C4-2B (cell line): ENCODE measurements around the gene CECR2.

Experiments used
- H3K27ac ChIP-seq: fragments of 450-650 bp; 2 replicates; pipeline ENCODE4 v1.5.1; 2017
- ZFX ChIP-seq: fragments of 450-650 bp; IDR thresholded peaks from 2 replicates; pipeline ENCODE4 v1.6.1; 2017
- TF ChIP-seq, protein P1 (sequence below): fragments of 450-650 bp; conservative IDR thresholded peaks from 2 replicates; pipeline ENCODE4 v1.5.1; 2017; ENCODE audit warnings: mild to moderate bottlenecking

Gene CECR2

DNA sequence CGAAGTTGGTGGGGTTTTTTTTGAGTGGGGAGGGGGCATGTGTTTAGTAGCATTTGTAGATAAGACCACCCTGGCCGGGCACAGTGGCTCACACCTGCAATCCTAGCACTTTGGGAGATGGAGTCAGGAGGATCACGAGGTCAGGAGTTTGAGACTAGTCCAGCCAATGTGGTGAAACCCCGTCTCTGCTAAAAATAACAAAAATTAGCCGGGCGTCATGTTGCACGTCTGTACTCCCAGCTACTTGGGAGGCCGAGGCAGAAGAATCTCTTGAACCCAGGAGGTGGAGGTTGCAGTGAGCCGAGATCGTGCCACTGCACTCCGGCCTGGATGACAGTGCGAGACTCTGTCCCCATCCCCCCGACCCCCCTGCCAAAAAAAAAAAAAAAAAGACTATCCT, 34.6 kb downstream of the CECR2 start:
- TF ChIP-seq, protein P1, sequence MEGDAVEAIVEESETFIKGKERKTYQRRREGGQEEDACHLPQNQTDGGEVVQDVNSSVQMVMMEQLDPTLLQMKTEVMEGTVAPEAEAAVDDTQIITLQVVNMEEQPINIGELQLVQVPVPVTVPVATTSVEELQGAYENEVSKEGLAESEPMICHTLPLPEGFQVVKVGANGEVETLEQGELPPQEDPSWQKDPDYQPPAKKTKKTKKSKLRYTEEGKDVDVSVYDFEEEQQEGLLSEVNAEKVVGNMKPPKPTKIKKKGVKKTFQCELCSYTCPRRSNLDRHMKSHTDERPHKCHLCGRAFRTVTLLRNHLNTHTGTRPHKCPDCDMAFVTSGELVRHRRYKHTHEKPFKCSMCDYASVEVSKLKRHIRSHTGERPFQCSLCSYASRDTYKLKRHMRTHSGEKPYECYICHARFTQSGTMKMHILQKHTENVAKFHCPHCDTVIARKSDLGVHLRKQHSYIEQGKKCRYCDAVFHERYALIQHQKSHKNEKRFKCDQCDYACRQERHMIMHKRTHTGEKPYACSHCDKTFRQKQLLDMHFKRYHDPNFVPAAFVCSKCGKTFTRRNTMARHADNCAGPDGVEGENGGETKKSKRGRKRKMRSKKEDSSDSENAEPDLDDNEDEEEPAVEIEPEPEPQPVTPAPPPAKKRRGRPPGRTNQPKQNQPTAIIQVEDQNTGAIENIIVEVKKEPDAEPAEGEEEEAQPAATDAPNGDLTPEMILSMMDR: no peak
- no peak for TF ChIP-seq ZFX
- no peak overlapping the region for H3K27ac ChIP-seq

DNA sequence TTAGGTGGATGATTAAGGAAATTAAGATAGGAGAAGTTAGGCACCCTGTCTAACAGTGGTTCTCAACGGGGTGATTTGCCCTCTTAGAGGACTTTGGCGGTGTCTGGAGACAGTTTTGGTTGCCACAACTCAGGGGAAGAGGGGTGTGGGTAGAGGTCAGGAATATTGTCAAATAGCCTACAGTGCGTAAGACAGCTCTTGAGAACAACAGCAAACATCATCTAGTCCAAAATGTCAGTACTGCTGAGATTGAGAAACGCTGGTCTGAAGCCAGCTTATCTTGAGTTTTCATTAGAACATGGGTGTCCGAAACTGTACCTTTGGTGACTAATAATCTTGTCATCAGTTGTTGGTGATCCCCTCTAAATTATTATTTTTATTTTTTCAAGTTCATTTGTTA, 38.4 kb downstream of the CECR2 start:
- TF ChIP-seq, protein P1: no peak
- TF ChIP-seq ZFX: no peak
- H3K27ac ChIP-seq: no peak overlapping the region

DNA sequence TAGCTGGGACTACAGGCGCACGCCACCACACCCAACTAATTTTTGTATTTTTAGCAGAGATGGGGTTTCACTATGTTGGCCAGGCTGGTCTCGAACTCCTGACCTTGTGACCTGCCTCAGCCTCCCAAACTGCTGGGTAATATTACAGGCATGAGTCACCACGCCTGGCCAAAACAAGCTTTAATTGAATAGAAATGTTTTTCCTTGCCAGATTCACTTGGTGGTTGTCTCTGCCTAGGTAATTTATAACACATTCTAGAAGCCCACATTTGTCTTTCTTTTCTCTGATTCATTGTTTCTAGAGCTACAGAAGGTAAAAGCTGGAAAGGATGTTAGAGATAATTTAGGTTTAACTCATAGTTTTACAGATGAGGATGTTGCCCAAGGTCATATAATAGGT, 41.3 kb downstream of the CECR2 start:
- no peak overlapping the region for H3K27ac ChIP-seq
- no peak for TF ChIP-seq ZFX
- TF ChIP-seq, protein P1: no peak

DNA sequence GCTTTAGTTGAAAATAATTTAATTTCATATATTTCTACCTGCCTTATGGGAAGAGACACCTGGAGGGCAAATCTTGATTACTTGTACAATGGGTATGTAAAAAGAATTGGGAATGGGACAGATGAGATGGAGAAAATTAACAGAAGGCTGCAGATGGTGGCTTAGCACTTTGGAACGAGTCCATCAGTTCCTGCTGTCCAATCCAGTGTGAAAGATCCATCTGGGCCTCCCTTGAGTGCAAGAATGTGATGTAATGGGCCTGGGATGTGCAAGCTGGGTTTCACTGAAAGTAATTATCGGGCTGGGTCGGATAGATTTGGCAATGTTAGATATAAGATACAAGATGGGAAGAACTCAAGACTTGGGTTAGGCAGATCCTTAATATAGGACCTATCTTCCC, 42.0 kb downstream of the CECR2 start:
- no peak for TF ChIP-seq ZFX
- TF ChIP-seq, protein P1: no peak
- H3K27ac ChIP-seq: no peak overlapping the region

DNA sequence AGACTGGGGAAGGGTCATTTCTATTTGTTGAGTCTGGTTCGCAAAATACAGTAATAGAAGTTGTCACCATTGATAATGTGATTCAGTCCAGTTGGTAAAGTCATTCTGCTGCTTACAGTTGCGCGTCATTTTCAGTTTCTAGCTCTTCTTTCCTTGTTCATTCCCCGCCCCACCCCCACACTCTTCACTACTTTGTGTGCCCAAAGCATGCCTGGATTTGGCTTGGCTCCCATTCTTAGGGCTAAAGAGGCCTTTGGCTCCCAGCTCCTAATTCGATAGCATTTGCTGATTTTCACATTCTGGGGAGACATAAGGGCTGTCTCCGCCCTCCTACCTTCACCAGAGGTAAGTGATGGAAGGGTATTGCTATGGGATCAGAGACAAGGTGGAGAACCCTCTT, 43.0 kb downstream of the CECR2 start:
- no peak overlapping the region for H3K27ac ChIP-seq
- TF ChIP-seq, protein P1: no peak
- TF ChIP-seq ZFX: no peak

DNA sequence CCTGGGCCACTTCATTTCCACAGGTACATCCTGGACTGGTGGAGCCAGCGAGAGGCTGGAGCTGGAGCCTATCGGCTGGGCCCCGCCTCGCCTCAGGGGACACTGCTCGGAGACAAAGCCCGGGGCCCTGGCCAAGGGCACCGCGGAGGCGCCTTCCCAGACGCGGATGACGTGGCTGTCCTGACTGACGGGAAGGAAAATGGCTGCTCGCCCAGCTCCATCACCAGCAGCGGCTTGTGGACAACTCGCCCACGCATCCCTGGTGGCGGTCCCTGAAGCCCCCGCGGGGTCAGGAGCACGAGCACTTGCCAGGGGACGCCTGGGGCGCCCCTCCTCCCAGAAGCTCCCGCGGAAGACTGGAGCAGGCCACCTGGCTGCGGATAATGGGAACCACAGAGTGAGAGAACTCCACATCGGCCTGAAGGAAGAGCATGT, 49.6 kb downstream of the CECR2 start:
- no peak overlapping the region for H3K27ac ChIP-seq
- TF ChIP-seq, protein P1: no peak
- TF ChIP-seq ZFX: no peak

DNA sequence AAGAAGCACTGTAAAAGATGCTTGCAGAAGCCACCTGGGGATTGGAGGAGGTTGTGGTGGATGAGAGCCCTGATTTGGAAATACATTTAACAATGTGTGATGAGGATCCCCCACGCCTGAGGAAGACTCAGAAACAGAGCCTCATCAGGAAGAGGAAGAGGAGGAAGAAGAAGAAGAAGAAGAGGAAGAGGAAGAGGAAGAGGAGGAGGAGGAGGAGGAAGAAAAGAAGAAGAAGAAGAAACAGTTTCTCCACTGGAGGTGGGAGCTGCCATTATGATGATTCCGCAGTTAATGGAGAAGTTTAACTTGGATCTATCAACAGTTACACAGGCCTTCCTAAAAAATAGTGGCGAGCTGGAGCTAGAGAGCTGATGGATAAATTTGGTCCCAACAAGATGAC, 50.1 kb downstream of the CECR2 start:
- no peak for TF ChIP-seq ZFX
- TF ChIP-seq, protein P1: no peak
- H3K27ac ChIP-seq: no peak overlapping the region
